GM12874 (cell line): Measurements from ENCODE around the gene FOLR1.

ENCODE experiments used
- TF ChIP-seq, protein P1 (sequence below): IDR thresholded peaks from 2 replicates; pipeline ENCODE4 v1.5.1; 2011; ENCODE audit warnings: low read depth, mild to moderate bottlenecking, control low read depth, low read length, moderate library complexity; ENCODE audit not compliant: insufficient read depth

FOLR1 gene

DNA sequence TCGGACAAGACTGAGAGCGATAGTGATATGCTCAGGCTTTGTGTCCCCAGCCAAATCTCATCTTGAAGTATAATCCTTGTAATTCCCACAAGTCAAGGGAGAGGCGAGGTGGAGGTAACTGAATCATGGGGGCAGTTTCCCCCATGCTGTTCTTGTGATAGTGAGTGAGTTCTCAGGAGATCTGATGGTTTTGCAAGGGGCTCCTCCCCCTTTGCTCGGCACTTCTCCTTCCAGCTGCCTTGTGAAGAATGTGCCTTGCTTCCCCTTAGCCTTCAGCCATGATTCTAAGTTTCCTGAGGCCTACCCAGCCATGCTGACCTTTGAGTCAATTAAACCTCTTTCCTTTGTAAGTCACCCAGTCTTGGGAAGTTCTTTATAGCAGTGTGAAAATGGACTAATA, 17.2 kb downstream of the FOLR1 start:
- TF ChIP-seq, protein P1, sequence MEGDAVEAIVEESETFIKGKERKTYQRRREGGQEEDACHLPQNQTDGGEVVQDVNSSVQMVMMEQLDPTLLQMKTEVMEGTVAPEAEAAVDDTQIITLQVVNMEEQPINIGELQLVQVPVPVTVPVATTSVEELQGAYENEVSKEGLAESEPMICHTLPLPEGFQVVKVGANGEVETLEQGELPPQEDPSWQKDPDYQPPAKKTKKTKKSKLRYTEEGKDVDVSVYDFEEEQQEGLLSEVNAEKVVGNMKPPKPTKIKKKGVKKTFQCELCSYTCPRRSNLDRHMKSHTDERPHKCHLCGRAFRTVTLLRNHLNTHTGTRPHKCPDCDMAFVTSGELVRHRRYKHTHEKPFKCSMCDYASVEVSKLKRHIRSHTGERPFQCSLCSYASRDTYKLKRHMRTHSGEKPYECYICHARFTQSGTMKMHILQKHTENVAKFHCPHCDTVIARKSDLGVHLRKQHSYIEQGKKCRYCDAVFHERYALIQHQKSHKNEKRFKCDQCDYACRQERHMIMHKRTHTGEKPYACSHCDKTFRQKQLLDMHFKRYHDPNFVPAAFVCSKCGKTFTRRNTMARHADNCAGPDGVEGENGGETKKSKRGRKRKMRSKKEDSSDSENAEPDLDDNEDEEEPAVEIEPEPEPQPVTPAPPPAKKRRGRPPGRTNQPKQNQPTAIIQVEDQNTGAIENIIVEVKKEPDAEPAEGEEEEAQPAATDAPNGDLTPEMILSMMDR, result no peak

DNA sequence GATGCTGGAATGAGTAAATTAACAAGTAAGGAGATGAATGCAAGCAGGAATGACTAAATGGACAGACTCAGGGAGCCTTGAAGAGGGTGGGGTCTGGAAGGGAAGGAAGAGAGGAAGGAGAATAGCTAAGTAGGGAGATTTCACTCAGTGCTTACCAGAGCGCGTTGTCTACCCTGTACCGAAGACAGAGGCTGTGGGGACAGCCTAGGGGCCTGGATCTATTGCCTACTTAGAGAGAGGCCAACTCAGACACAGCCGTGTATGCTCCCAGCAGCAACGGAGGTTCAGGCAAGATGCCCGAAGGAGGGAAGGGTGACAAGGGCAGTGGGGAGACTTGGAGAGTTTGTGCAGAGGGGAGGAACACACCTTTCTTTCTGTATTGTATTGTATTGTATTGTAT, 24.7 kb downstream of the FOLR1 start, which contains the start of gene FOLR2:
TSS of gene FOLR2 (plus strand) at position 157 of the 400 bp plus-strand sequence. CDS start 1,791 bp downstream, outside the sequence.
- TF ChIP-seq, protein P1, result no peak

DNA sequence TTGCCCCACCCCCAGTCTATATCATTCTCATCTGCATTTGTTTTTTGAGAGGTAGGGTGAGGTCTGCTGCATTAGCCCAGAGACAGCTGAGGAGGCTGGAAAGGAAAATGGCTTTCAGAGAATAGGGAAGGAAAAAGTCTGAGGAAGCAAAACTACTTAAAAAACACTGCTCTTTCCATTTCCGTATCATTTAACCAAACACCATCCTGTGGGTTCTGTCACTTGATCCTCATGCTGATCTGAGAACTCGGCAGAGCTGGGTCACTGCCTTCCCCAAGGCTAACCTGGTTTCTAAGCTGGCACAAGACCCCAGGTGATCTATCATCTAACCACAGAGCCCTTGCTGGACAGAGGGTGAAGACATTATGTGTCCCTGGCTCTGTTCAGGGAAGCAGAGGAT, 25.9 kb downstream of the FOLR1 start:
- TF ChIP-seq, protein P1, result no peak

DNA sequence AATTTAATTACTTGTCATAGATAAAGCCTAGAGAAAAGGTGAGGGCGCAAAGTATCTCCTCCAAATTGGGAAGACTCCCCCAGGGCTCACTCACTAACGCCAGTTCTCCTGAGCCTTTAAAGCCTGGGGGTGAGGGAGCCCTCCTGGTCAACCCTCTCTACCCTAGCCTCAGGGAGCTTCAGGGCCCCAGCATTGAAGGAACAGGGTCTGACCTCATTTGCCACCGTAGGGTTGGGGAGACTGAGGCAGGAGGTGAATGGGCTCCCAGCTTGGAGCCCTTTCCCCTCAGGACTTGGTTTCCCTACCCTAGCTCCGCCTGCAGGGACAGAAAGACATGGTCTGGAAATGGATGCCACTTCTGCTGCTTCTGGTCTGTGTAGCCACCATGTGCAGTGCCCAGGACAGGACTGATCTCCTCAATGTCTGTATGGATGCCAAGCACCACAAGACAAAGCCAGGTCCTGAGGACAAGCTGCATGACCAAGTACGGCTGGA, 26.4 kb downstream of the FOLR1 start:
- TF ChIP-seq, protein P1, result no peak

DNA sequence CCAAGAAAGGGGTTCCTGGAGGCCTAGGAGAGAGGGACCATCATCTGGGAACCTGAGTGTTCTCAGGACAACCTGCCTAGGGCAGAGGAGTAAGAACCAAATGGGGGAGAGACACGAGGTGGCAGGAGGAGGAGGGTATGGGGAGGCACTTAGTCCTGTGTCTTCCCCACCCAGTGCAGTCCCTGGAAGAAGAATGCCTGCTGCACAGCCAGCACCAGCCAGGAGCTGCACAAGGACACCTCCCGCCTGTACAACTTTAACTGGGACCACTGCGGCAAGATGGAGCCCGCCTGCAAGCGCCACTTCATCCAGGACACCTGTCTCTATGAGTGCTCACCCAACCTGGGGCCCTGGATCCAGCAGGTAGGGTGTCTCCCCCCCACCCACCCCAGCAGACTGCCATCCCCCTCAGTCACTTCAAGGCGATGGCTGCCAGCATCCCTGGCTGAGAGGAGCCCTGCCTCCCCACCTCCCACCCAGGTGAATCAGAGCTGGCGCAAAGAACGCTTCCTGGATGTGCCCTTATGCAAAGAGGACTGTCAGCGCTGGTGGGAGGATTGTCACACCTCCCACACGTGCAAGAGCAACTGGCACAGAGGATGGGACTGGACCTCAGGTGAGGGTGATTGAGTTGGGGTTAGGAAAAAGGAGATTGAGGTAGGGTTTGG, 28.9 kb downstream of the FOLR1 start:
- TF ChIP-seq, protein P1, result no peak

DNA sequence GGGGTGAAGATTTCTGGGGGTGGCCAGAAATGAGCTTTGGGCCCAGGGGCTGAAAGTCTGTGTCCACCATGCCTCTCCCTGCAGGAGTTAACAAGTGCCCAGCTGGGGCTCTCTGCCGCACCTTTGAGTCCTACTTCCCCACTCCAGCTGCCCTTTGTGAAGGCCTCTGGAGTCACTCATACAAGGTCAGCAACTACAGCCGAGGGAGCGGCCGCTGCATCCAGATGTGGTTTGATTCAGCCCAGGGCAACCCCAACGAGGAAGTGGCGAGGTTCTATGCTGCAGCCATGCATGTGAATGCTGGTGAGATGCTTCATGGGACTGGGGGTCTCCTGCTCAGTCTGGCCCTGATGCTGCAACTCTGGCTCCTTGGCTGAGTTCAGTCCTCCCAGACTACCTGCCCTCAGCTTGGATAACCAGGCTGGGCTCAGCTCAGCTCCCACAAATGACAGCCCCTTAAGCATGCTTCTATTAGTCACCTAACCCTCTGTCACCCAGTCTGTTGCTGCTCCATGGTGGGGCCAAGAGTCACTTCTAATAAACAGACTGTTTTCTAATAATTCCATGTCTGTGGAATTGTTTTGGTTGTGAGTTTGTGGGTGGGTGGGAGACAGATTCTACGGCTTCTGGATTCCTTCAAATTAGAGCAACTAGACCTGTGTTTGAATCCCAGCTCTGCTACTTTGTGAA, 29.6 kb downstream of the FOLR1 start:
- TF ChIP-seq, protein P1, result no peak

DNA sequence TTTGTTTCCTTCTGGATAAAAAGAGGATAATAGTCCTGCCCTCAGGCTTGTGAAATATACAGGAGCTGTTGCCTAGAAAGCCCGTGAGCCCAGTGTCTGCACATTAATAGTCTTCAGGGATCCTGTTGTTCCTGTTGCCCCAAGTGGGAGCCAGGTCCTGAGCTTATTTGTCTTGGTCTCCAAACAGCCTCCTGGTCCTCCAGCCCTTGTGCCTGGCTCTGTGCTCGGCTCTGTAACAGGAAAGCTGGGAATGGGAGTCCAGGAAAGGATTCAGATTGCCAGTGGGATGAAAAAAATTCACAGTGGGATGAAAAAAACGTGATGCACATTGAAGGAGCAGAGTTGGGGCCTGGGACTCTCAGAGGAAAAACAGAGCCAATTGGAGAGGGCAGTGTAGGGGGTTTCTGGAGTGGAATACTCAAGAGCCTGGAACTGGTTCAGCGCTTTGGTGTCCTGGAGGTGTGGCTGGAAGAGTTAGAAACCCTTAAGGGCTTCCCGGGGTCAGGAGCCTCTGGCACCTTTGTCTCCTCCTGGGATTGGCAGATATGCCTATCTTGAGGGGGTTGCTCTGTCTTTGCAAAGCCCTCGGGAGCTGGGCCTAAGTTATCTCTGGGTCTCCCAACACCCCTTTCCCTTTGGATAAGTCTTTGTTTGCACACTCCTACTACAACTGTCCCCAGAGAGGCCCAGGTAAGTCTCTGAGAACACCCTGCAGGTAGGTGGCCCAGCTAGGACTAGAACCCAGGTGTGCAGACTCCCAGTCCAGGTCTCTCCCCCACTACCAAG, 30.4 kb downstream of the FOLR1 start:
- TF ChIP-seq, protein P1, result no peak
